Esophagus squamous epithelium (tissue), 5 donors: Measurements from ENCODE around the gene NPLOC4. TPM values are rescaled to one million over a fixed set of nuclear protein-coding genes. Genes with fewer than 3 reads are reported as not detected.
A peak's percentile ranks its signal among the peaks of the same experiment; 100 is the strongest.

Source experiments
- DNase-seq: peaks from one replicate; lab custom pipeline; 2025; lab: John Stamatoyannopoulos, UW
- H3K27ac ChIP-seq, 4 donors: fragments of 200-600 bp; sonication (generic); one replicate each; pipeline ENCODE4 v1.5.1; 2016 to 2019; ENCODE audit warnings: mild to moderate bottlenecking in 1 of 4
- H3K27me3 ChIP-seq, 4 donors: fragments of 200-600 bp; sonication (generic); 1 replicate in 3 of 4; 2 replicates in 1 of 4; pipeline versions ENCODE4 v1.5.1 to v1.6.0; 2017 to 2021; ENCODE audit warnings: antibody characterized with exemption in 1 of 4
- H3K36me3 ChIP-seq, 3 donors: fragments of 200-600 bp; sonication (generic); one replicate each; pipeline ENCODE4 v1.5.1; 2016 to 2019
- H3K4me1 ChIP-seq, 3 donors: fragments of 200-600 bp; sonication (generic); one replicate each; pipeline ENCODE4 v1.5.1; 2017 to 2019
- H3K4me3 ChIP-seq, 4 donors: fragments of 200-600 bp; sonication (generic); 1 replicate in 3 of 4; 2 replicates in 1 of 4; pipeline ENCODE4 v1.5.1; 2016 to 2019; ENCODE audit warnings: mild to moderate bottlenecking in 2 of 4, moderate library complexity in 1 of 4
- H3K9me3 ChIP-seq, 3 donors: fragments of 200-600 bp; sonication (generic); one replicate each; pipeline ENCODE4 v1.5.1; 2016 to 2019
- CTCF ChIP-seq, 6 experiments: fragments of 450-650 bp in 4 of 6; fragments of 200-600 bp in 2 of 6; sonication (generic) in 2 of 6; IDR thresholded peaks; one replicate each; pipeline ENCODE4 v1.5.1; 2016 to 2019; ENCODE audit warnings: antibody characterized with exemption in 6 of 6, mild to moderate bottlenecking in 4 of 6, moderate library complexity in 4 of 6
- POLR2A ChIP-seq, 4 donors: fragments of 450-650 bp; IDR thresholded peaks; one replicate each; pipeline ENCODE4 v1.6.1; 2017; ENCODE audit warnings: antibody characterized with exemption in 4 of 4, mild to moderate bottlenecking in 4 of 4, moderate library complexity in 3 of 4
- WGBS, 2 donors: methylation state at CpG; one replicate each; pipeline ENCODE4 v1.1.5; 2018; 5-methylcytosine and 5-hydroxymethylcytosine counted together
- intact Hi-C: fragments of 100-400 bp; cut with DNase I; formaldehyde crosslinking; loops from one replicate; pipeline ENCODE4 v1.15.0; 2022
- total RNA-seq, 4 donors: library from RNA; depleted of rRNA; stranded (reverse); fragments of >200 nt; gene quantifications; one replicate each; pipeline ENCODE4 v1.1.0, GENCODE V29; 2016
- donor health status: DM: yes; HTN: yes; CAD: no.

The NPLOC4 gene
- total RNA-seq, 4 donors from 2014 or later = 49.0 to 80.9 (median 62.4) TPM

GRCh38 chr17:81576621-81577277 is 60.2 kb downstream of the NPLOC4 start:
- no peaks in the 10 kb centered on the region for H3K27me3 ChIP-seq
- H3K36me3 ChIP-seq = peaks cover 5 to 95% (median 12%) of the 10 kb centered on the region in 3 donors
- H3K4me3 ChIP-seq = no peak overlapping the region
- WGBS, 2 donors = 44 to 55% methylated on average over 15 to 17 of the region's 17 CpGs
- TF ChIP-seq POLR2A (IDR thresholded peaks at IDR 0.05) (no peak), CTCF (IDR thresholded peaks at IDR 0.05) (no peak)
- no peak for DNase-seq
- H3K27ac ChIP-seq = peak overlapping the region in 1 of 4 donors; percentile 29
- intact Hi-C loops = no loop called here
- H3K4me1 ChIP-seq = peaks cover 12 to 22% (median 16%) of the 10 kb centered on the region in 3 donors
- H3K9me3 ChIP-seq = no peaks in the 10 kb centered on the region

GRCh38 chr17:81575836-81576235 is 61.1 kb downstream of the NPLOC4 start:
- Histone ChIP-seq H3K4me3 (no peak overlapping the region), H3K27ac (no peak overlapping the region), H3K36me3 (peaks cover 12 to 97% (median 21%) of the 10 kb centered on the region in 3 donors), H3K9me3 (no peaks in the 10 kb centered on the region), H3K4me1 (peaks cover 12 to 22% (median 16%) of the 10 kb centered on the region in 3 donors), H3K27me3 (no peaks in the 10 kb centered on the region)
- 82 to 88% methylated on average over 2 to 3 of the region's 3 CpGs for WGBS, 2 donors
- intact Hi-C loops = no loop called here
- DNase-seq = no peak
- TF ChIP-seq POLR2A (IDR thresholded peaks at IDR 0.05) (no peak), CTCF (IDR thresholded peaks at IDR 0.05) (no peak)

GRCh38 chr17:81574643-81574956 is 62.3 kb downstream of the NPLOC4 start:
- Histone ChIP-seq H3K27me3 (no peaks in the 10 kb centered on the region), H3K36me3 (peaks cover 19 to 97% (median 25%) of the 10 kb centered on the region in 3 donors), H3K4me3 (no peak overlapping the region), H3K27ac (no peak overlapping the region), H3K9me3 (no peaks in the 10 kb centered on the region), H3K4me1 (peaks cover 12 to 22% (median 16%) of the 10 kb centered on the region in 3 donors)
- TF ChIP-seq CTCF (IDR thresholded peaks at IDR 0.05) = no peak
- TF ChIP-seq POLR2A (IDR thresholded peaks at IDR 0.05) = no peak
- DNase-seq = no peak
- intact Hi-C loops = no loop called here
- WGBS, 2 donors = 60 to 93% methylated on average over 2 to 7 of the region's 8 CpGs

GRCh38 chr17:81573794-81574642 is 62.9 kb downstream of the NPLOC4 start:
- Histone ChIP-seq H3K36me3 (peaks cover 19 to 97% (median 23%) of the 10 kb centered on the region in 3 donors), H3K27me3 (no peaks in the 10 kb centered on the region), H3K27ac (no peak overlapping the region), H3K9me3 (no peaks in the 10 kb centered on the region), H3K4me1 (peaks cover 12 to 22% (median 16%) of the 10 kb centered on the region in 3 donors), H3K4me3 (no peak overlapping the region)
- 88 to 89% methylated on average over 13 of the region's 17 CpGs for WGBS, 2 donors
- intact Hi-C loops = no loop called here
- DNase-seq = no peak
- no peak for TF ChIP-seq POLR2A (IDR thresholded peaks at IDR 0.05)
- no peak for TF ChIP-seq CTCF (IDR thresholded peaks at IDR 0.05)
